HG02571 (cell line): ENCODE measurements around the gene NALF2.

ENCODE experiments used
- ATAC-seq: cut with Tn5 transposase; IDR thresholded peaks from one replicate; pipeline ENCODE4 v1.9.1; 2021; ENCODE audit warnings: mild to moderate bottlenecking, moderate library complexity; ENCODE audit not compliant: unreplicated experiment

The NALF2 gene

GRCh38 chrX:69503782-69504625 is at the start of gene NALF2:
Gene NALF2 (plus strand): TSS chrX:69504326. CDS start chrX:69505283, 957 bp downstream.
- no peak for ATAC-seq

GRCh38 chrX:69457756-69458155 is 46.4 kb upstream of the NALF2 start:
- no peak for ATAC-seq

GRCh38 chrX:69466546-69466945 is 37.6 kb upstream of the NALF2 start:
- no peak for ATAC-seq

- no peak for ATAC-seq
Observed at GRCh38 chrX:69469975-69470374, 34.2 kb upstream of the NALF2 start.

- ATAC-seq: no peak
Observed at GRCh38 chrX:69489625-69490024, 14.5 kb upstream of the NALF2 start.

GRCh38 chrX:69493193-69493592 is 10.9 kb upstream of the NALF2 start:
- ATAC-seq: no peak

- no peak for ATAC-seq
Observed at GRCh38 chrX:69493766-69494165, 10.4 kb upstream of the NALF2 start.

GRCh38 chrX:69496183-69496582 is 7.9 kb upstream of the NALF2 start:
- no peak for ATAC-seq

GRCh38 chrX:69501429-69501828 is 2.7 kb upstream of the NALF2 start:
- ATAC-seq: no peak

GRCh38 chrX:69503228-69503781 is 821 bp upstream of the NALF2 start:
- ATAC-seq: no peak

GRCh38 chrX:69504626-69505612 is 793 bp downstream of the NALF2 start:
- ATAC-seq: no peak

- ATAC-seq: no peak
Observed at GRCh38 chrX:69505772-69506616, 1.9 kb downstream of the NALF2 start.

- ATAC-seq: no peak
Observed at GRCh38 chrX:69506617-69507499, 2.7 kb downstream of the NALF2 start.

GRCh38 chrX:69507500-69507789 is 3.3 kb downstream of the NALF2 start:
- no peak for ATAC-seq

GRCh38 chrX:69508610-69509009 is 4.5 kb downstream of the NALF2 start:
- ATAC-seq: no peak

- ATAC-seq: no peak
Observed at GRCh38 chrX:69510137-69510715, 6.1 kb downstream of the NALF2 start.

- ATAC-seq: no peak
Observed at GRCh38 chrX:69510914-69511513, 6.9 kb downstream of the NALF2 start.

GRCh38 chrX:69522052-69522451 is 17.9 kb downstream of the NALF2 start:
- ATAC-seq: no peak

- no peak for ATAC-seq
Observed at GRCh38 chrX:69523314-69523713, 19.2 kb downstream of the NALF2 start.
